ENCODE results near the gene ATP5MG.

ATP5MG gene

DNA sequence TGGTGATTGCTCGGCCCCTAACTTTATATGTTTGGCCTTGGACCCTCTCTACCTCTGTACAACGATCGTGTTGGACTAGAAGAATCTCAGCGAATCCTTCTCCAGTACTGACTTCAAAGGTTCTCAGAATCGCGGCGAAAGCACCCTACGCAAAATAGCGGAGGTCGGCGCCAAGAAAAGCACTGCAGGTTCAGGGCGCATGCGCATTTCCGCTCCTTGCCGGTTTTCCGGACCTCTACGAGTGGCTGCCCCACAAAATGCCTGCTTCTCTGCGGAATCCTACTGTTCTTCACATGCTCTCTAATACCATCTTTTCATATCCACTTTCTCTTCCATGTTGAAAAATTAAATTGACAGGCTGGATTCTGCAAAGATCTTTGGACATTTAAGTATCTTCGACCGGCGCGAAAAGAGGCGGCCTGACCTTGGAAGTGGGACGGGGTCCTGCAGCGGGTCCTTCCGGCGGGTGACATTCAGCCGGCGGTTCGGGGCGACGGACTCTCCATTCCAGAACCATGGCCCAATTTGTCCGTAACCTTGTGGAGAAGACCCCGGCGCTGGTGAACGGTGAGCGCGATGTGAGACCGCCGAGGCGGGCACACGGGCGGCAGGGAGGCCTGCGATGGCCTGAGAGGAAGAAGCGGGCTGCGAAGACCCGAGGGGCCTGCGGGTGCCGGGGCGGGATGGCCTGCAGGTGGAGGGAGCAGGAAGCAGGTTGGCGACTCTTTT lies at the start of gene ATP5MG:
Gene ATP5MG (plus strand): TSS at position 456 of the 729 bp plus-strand sequence. CDS start 60 bp downstream, at position 516.
- TF ChIP-seq, protein P1, sequence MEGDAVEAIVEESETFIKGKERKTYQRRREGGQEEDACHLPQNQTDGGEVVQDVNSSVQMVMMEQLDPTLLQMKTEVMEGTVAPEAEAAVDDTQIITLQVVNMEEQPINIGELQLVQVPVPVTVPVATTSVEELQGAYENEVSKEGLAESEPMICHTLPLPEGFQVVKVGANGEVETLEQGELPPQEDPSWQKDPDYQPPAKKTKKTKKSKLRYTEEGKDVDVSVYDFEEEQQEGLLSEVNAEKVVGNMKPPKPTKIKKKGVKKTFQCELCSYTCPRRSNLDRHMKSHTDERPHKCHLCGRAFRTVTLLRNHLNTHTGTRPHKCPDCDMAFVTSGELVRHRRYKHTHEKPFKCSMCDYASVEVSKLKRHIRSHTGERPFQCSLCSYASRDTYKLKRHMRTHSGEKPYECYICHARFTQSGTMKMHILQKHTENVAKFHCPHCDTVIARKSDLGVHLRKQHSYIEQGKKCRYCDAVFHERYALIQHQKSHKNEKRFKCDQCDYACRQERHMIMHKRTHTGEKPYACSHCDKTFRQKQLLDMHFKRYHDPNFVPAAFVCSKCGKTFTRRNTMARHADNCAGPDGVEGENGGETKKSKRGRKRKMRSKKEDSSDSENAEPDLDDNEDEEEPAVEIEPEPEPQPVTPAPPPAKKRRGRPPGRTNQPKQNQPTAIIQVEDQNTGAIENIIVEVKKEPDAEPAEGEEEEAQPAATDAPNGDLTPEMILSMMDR (IDR thresholded peaks at IDR 0.05) = no peak
- H3K36me3 ChIP-seq = peaks cover 4 to 23% (median 12%) of the 10 kb centered on the region in 3 donors
- peak; percentile 85 to 93 for DNase-seq
- peak within 1 kb of the TSS; percentile 83 to 86 for H3K27ac ChIP-seq
- intact Hi-C loops (cut with DNase I; ENCODE audit: low total_unique reads) = loop anchor here (5.0 kb wide), 2 partner anchors 36 to 86 kb away; partner anchors contain the start of gene KMT2A
- H3K27me3 ChIP-seq = no peaks in the 10 kb centered on the region
- H3K4me1 ChIP-seq = peaks cover 0 to 28% (median 21%) of the 10 kb centered on the region in 4 donors
- H3K9me3 ChIP-seq = no peaks in the 10 kb centered on the region
- peak within 1 kb of the TSS; percentile 77 to 88 for H3K4me3 ChIP-seq

- H3K9me3 ChIP-seq = no peaks in the 10 kb centered on the region
- no peak overlapping the region for H3K27ac ChIP-seq
- DNase-seq = no peak
- H3K27me3 ChIP-seq = peaks cover 0 to 5% of the 10 kb centered on the region in 2 donors
- intact Hi-C loops (cut with DNase I; ENCODE audit: low total_unique reads) = no loop called here
- no peak overlapping the region for H3K4me3 ChIP-seq
- no peaks in the 10 kb centered on the region for H3K36me3 ChIP-seq
- H3K4me1 ChIP-seq = no peaks in the 10 kb centered on the region
- TF ChIP-seq, protein P1 (IDR thresholded peaks at IDR 0.05) = peak; percentile 22 to 29
Observed at GRCh38 chr11:118353084-118353710, 48.2 kb upstream of the ATP5MG start.

DNA sequence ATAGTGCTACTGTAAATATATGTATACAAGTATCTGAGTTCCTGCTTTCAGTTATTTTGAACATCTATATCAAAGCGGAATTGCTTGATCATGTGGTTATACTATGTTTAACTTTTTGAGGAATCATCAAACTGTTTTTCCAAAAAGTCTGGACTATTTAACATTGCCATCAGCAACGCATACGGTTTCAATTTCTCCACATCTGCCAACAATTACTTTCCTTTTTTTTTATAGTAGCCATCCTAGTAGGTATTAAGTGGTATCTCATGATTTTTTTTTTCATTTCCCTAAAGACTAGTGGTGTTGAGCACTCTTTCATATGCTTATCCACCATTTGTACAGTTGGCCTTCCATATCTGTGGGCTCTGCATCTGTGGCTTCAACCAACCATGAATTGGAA lies 43.3 kb upstream of the ATP5MG start:
- no peak for DNase-seq
- TF ChIP-seq, protein P1 (IDR thresholded peaks at IDR 0.05) = no peak
- H3K27me3 ChIP-seq = no peaks in the 10 kb centered on the region
- no peaks in the 10 kb centered on the region for H3K36me3 ChIP-seq
- no peaks in the 10 kb centered on the region for H3K9me3 ChIP-seq
- no peak overlapping the region for H3K4me3 ChIP-seq
- intact Hi-C loops (cut with DNase I; ENCODE audit: low total_unique reads) = no loop called here
- peaks cover 0 to 16% (median 2%) of the 10 kb centered on the region in 4 donors for H3K4me1 ChIP-seq
- no peak overlapping the region for H3K27ac ChIP-seq

DNA sequence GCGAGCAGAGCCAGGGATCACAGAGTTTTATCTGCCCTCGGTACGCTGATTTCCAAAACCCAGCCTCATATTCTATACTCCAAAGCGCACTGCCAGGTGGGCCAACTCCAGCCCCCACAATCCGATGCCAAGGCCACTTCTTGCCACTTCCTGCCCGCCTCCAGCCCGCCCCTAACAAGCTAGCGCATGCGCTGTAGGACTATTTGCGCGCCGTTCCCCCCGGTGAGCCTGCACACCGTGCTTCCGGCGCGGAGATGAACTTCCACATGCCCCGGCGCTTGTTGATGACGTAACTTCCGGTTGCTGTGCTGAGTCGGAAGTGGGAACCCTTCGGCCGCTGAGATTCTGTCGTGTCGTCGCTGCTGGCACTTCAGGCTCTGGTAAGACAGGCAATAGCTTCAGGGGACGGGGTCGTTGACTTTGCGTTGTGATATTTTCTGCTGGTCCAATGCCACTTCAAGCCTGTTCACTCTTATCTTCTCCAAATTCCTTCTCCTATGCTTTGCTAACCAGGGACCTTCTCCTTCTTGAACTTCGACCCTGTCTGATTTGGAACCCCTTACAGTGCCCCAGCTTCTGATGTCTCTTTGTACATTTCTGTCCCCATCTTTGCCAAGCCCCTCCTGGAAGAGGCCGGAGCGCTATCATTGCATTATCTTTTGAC lies 42.0 kb upstream of the ATP5MG start, which contains the start of gene UBE4A:
Gene UBE4A (plus strand): TSS at position 306 of the 664 bp plus-strand sequence. CDS start 5,481 bp downstream, outside the sequence.
- Histone ChIP-seq H3K4me1 (peaks cover 0 to 16% (median 2%) of the 10 kb centered on the region in 4 donors), H3K27ac (peak within 1 kb of the TSS; percentile 66 to 74), H3K27me3 (no peaks in the 10 kb centered on the region), H3K36me3 (no peaks in the 10 kb centered on the region), H3K9me3 (no peaks in the 10 kb centered on the region), H3K4me3 (peak within 1 kb of the TSS; percentile 83 to 88)
- TF ChIP-seq, protein P1 (IDR thresholded peaks at IDR 0.05) = no peak
- DNase-seq = peak; percentile 95 to 96
- intact Hi-C loops (cut with DNase I; ENCODE audit: low total_unique reads) = no loop called here

DNA sequence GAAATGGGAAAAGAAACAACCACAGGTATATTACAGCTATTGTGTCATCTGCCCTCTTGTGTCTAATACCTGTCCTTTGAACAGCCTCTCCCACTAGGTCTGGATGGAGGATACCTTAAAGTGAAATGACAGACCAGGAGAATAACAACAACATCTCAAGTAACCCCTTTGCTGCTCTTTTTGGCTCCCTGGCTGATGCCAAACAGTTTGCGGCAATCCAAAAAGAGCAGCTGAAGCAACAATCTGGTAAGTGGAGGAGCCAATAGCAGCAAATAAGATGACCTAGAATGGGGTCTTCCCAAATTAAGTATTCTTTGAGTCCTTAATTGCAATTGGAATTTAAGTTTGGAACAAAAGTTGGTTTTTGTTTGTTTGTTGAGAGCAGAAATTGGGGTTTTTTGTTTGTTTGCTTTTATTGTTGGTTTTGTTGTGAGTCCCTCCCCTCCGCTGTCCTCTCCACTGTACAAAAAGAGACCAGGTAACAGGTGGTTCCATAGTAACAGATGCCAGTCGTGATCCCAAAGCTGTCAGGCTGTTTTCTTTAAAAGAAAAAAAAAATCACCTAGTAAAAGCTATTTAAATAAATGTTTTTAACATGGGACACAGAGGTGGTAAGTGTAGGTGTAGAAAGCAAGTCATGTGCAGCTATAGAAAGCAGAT lies 36.3 kb upstream of the ATP5MG start:
- no peak overlapping the region for H3K27ac ChIP-seq
- intact Hi-C loops (cut with DNase I; ENCODE audit: low total_unique reads) = no loop called here
- TF ChIP-seq, protein P1 (IDR thresholded peaks at IDR 0.05) = no peak

More for the DNA sequence above, 36.3 kb upstream of the ATP5MG start:
- peaks cover 41 to 53% (median 48%) of the 10 kb centered on the region in 3 donors for H3K36me3 ChIP-seq
- no peak for DNase-seq
- H3K4me1 ChIP-seq = peaks cover 0 to 11% (median 1%) of the 10 kb centered on the region in 4 donors
- no peak overlapping the region for H3K4me3 ChIP-seq
- H3K9me3 ChIP-seq = no peaks in the 10 kb centered on the region
- no peaks in the 10 kb centered on the region for H3K27me3 ChIP-seq

Measured in tibial artery (tissue), 4 donors.